Adipose tissue (tissue), 3 donors: Measurements from ENCODE around the gene MEIS2. TPM values are rescaled to one million over a fixed set of nuclear protein-coding genes. Genes with fewer than 3 reads are reported as not detected.

Experiments used
- H3K27ac ChIP-seq: one replicate; pipeline ENCODE4 v1.5.1; 2013; ENCODE audit warnings: low read depth, low read length
- WGBS, 3 donors: extraction: QIAGEN DNeasy Blood & Tissue Kit; methylation state at CpG; one replicate each; pipeline ENCODE4 v1.1.7; 2013; 5-methylcytosine and 5-hydroxymethylcytosine counted together
- polyA plus RNA-seq, 3 donors: library from polyadenylated mRNA; stranded (reverse); fragments of 200-250 nt; gene quantifications; one replicate each; pipeline ENCODE4 v1.2.3, GENCODE V29; 2013
- donor health status: healthy with polysubstance abuse.
- donor health status: Bipolar disorder and iron deficiency.
- donor health status: healthy.

The MEIS2 gene
- polyA plus RNA-seq, 3 donors = 6.6 to 16.9 (median 9.0) TPM

GRCh38 chr15:37102305-37103162 is 2.2 kb upstream of the MEIS2 start:
- H3K27ac ChIP-seq = no peak overlapping the region
- WGBS, 3 donors = 6 to 26% (median 8%) methylated on average over 38 of the region's 38 CpGs

- H3K27ac ChIP-seq = no peak overlapping the region
- 0 to 4% (median 2%) methylated on average over 13 to 15 of the region's 15 CpGs for WGBS, 3 donors
These were observed 1.6 kb upstream of the MEIS2 start for GRCh38 chr15:37101980-37102304.

GRCh38 chr15:37100966-37101215 is 542 bp upstream of the MEIS2 start:
- 0% methylated on average over 11 of the region's 11 CpGs for WGBS, 3 donors
- H3K27ac ChIP-seq = peak overlapping the region; percentile 11

- WGBS, 3 donors = 0 to 2% (median 1%) methylated on average over 21 of the region's 21 CpGs
These were observed 835 bp downstream of the MEIS2 start for GRCh38 chr15:37099319-37100108.

GRCh38 chr15:37098468-37099318 is 1.7 kb downstream of the MEIS2 start:
- 0 to 1% (median 1%) methylated on average over 70 to 75 of the region's 75 CpGs for WGBS, 3 donors
- no peak overlapping the region for H3K27ac ChIP-seq

More at GRCh38 chr15:37099319-37100108, 835 bp downstream of the MEIS2 start:
- H3K27ac ChIP-seq = no peak overlapping the region

GRCh38 chr15:37097144-37097919 is 3.0 kb downstream of the MEIS2 start:
- peak overlapping the region; percentile 10 for H3K27ac ChIP-seq

GRCh38 chr15:37096558-37097143 is 3.7 kb downstream of the MEIS2 start:
- no peak overlapping the region for H3K27ac ChIP-seq
- 24 to 46% (median 29%) methylated on average over 19 of the region's 19 CpGs for WGBS, 3 donors

More at GRCh38 chr15:37097144-37097919, 3.0 kb downstream of the MEIS2 start:
- WGBS, 3 donors = 20 to 41% (median 25%) methylated on average over 30 of the region's 30 CpGs

GRCh38 chr15:37095770-37096557 is 4.4 kb downstream of the MEIS2 start:
- WGBS, 3 donors = 42 to 62% (median 44%) methylated on average over 32 of the region's 32 CpGs
- no peak overlapping the region for H3K27ac ChIP-seq

- WGBS, 3 donors = 22 to 66% (median 28%) methylated on average over 36 of the region's 36 CpGs
- H3K27ac ChIP-seq = no peak overlapping the region
These were observed 5.2 kb downstream of the MEIS2 start for GRCh38 chr15:37094915-37095711.

- H3K27ac ChIP-seq = no peak overlapping the region
- 53 to 57% (median 54%) methylated on average over 7 of the region's 7 CpGs for WGBS, 3 donors
These were observed 5.9 kb downstream of the MEIS2 start for GRCh38 chr15:37094333-37094914.

GRCh38 chr15:37093480-37094332 is 6.6 kb downstream of the MEIS2 start:
- no peak overlapping the region for H3K27ac ChIP-seq

GRCh38 chr15:37090543-37091175 is 9.7 kb downstream of the MEIS2 start:
- 60 to 72% (median 65%) methylated on average over 3 of the region's 3 CpGs for WGBS, 3 donors
- H3K27ac ChIP-seq = no peak overlapping the region

More at GRCh38 chr15:37093480-37094332, 6.6 kb downstream of the MEIS2 start:
- WGBS, 3 donors = 55 to 66% (median 59%) methylated on average over 11 of the region's 11 CpGs

- WGBS, 3 donors = 60 to 80% (median 71%) methylated on average over 2 of the region's 2 CpGs
- no peak overlapping the region for H3K27ac ChIP-seq
These were observed 11.9 kb downstream of the MEIS2 start for GRCh38 chr15:37088436-37088835.

GRCh38 chr15:37087131-37087588 is 13.2 kb downstream of the MEIS2 start:
- WGBS, 3 donors = 73 to 85% (median 76%) methylated on average over 4 of the region's 4 CpGs
- H3K27ac ChIP-seq = no peak overlapping the region

GRCh38 chr15:37086521-37086920 is 13.8 kb downstream of the MEIS2 start:
- WGBS, 3 donors = 54 to 80% (median 58%) methylated on average over 1 of the region's 1 CpG
- no peak overlapping the region for H3K27ac ChIP-seq
